ENCODE results near the gene UPK3BL1.
"Not testable (repeated sequence)": the region's sequence is repeated elsewhere in the genome, so short reads cannot be mapped to it uniquely, and the experiment has no call there.

- not testable (repeated sequence) for TF ChIP-seq POLR2AphosphoS5 (IDR thresholded peaks at IDR 0.05; ENCODE audit: borderline replicate concordance, low read depth, low read length); EZH2 (IDR thresholded peaks at IDR 0.05); FOXP2 (optimal IDR thresholded peaks at IDR 0.05; ENCODE audit: control extremely low read depth, extremely low read length, insufficient read depth)
Observed at GRCh38 chr7:102611675-102612325, 30.8 kb downstream of the UPK3BL1 start.
